Jurkat, Clone E6-1 (cell line): ENCODE results near the gene PPDPF.
"Not testable (repeated sequence)": the region's sequence is repeated elsewhere in the genome, so short reads cannot be mapped to it uniquely, and the experiment has no call there.

Source experiments
- DNase-seq: peaks from one replicate; pipeline ENCODE4 v3.0.0-alpha.2; 2011; ENCODE audit warnings: low read depth, low spot score
- H3K4me3 ChIP-seq: 2 replicates; pipeline ENCODE4 v1.5.1; 2011; ENCODE audit warnings: mild to moderate bottlenecking, low read length, control low read depth, moderate library complexity

The PPDPF gene

DNA sequence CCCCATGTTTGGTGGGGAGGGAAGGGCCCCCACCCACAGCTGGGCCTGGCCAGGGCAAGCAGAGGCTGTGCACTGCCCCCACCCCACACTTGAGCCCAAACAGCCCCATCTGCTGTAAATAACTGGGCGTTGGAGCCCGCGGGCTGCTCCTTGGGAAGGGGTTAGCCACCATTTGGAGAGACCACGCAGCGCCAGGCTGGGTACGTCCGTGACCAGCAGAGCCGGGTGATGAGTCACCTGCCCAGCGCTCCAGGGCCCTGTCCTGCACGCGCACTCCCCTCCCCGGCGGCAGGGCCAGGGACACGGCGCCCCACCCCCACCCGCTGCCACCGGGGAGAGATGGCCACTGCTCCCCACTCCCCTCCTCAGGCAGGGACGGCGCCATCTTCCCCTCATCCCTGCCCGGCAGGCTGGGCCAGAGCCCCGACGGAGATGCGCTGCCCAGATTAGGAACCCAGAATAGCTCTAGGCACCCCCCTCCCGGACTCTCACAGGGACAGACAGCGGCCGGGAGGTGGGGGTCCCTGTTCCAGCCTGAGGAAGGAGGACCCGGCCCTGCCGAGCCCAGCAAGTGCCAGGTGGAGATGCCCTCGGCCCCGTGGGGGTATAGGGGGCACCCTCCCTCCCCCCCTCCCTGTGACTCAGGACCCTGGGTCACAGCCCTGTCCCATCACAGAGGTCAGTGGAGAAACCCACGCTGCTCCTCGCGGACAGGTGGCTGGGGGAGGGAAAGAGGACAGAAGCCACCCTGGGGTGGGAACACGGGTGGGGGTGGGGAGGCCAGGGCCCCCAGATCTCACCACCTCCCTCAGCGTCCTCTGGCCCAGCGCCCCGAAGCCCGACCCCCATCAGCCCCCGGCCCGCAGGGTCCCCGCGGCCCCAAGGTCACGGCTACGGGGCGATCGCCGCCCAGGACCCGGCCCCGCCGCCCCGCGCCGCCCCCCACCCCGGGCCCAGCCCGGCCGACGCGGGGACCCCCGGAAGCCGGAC lies 22.3 kb upstream of the PPDPF start:
- H3K4me3 ChIP-seq: no peak overlapping the region
- DNase-seq: no peak

DNA sequence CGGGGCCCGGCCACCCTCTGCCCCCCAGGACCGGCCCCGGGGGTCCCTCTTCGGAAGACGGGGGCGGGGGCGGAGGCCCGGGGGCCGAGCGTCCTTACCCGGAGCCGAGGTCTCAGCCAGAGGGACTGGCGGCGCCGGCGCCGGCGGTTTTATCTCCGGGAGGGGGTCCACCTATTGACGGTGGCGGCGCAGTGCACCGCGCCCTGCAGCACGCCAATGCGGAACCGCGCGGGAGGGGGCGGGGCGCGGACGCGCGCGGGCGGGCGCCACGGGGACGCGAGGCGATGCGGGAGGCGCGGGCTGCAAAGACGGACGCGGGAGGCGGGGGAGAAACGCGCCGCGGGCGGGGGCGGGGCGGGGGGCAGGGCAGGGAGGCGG lies 21.6 kb upstream of the PPDPF start, which contains the start of gene EEF1A2:
Gene EEF1A2 (minus strand): TSS at position 124 of the 378 bp plus-strand sequence. CDS start 1,320 bp downstream, outside the sequence.
- H3K4me3 ChIP-seq: peak within 1 kb of the TSS; percentile 28
- DNase-seq: no peak

DNA sequence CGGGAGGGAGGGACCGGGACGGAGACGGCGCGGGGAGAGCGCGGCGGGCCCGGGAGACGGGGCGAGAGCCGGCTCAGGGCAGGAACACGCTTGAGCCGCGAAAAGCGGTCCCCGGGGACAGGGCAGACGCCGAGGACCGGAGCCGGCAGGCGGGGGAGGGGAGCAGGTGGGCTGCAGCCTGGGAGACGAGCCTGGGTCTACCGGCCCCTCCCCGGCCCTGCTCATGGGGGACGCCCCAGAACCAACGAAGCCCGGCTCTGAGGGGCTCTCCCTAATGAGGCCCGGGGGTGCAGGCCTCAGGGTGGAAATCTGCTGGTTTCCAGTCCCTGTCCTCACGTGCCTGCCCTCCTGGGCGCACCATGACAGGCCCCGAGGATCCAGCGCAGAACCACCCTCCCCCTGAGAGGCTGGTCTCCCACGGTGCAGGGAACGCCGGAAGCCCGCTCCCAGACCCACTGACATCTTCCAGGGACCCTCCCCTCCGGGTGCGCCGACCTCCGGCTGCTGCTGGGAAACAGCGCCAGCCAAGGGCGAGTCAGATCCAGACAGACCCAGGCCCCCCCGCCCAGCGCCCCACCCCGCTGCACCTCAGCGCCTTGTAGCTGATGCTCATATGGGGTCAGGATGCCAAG lies 21.1 kb upstream of the PPDPF start:
- peak overlapping the region; percentile 28 for H3K4me3 ChIP-seq
- no peak for DNase-seq

DNA sequence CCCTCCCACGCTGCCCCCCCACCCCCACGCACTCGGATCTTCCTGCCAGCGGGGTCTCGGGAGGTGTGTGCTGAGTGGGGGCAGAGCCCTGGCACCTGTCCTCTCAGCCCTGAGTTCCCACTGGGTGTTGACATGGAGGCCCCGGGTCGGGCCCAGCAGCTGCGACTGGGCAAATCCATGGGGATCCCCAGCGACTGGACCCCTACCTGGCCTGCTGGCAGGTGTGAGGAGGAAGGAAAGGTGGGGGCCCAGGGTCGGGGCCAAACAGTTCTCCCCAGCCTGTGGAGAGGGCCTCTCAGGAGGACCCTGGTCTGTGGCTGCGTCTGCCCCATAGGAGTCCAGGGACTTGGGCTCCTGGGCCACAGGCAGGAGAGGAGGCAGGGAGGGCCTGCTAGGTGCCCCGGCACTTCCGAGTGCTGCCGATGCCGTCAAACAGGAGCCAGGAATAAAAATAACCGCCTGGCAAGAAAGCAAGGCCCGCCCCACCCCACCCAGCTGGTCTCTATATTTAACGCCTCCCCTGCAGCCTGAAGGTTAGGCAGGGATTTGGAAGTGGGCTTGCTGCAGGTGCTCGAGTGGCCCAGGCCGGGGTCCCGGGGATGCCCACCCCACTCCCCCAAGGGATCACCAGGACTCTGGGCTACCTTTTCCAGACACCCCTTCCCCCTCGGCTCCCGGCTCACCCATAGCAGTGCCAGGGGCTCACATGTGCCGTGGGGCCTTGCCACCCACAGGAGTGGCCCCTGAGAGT lies 20.2 kb upstream of the PPDPF start:
- H3K4me3 ChIP-seq: no peak overlapping the region
- DNase-seq: no peak

DNA sequence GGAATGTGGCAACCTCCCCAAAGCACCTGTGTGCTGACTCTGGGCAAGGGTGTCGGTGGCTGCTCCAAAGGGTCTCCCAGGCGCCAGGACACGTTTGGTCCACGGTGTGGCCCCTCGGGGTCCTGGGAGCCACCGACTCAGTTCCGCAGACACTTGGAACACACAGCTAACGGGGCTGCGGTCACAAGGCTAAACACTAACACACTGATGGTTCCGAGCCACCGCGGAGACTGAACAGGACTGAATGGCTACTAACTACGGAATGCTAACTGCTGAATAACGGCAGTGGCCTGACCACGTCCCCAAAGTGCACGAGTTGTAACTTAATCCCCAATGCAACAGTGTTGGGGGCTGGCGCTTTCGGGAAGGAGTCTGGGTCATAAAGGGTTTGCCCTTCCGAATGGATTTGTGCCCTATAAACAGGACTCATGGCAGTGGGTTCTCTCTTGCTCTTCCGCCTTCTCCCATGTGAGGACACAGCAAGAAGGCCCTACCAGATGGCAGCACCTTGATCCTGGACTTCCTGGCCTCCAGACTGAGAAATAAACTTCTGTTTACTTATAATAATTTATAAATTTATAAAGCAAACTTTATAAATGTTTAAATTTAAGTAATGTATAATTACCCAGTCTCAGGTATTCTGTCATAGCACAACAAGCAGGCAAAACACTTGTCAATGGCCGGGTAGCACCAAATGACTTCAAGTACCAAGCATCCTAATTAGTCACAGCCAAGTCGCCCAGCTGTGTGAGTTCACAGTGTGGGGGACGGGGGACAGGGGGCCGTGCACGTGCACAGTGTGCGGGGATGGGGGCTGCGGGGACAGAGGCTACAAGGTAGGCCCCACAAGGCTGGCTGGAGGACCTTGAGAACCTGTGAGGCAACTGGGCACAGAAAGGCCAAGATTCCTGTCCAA lies 19.4 kb upstream of the PPDPF start:
- H3K4me3 ChIP-seq: no peak overlapping the region
- no peak for DNase-seq

DNA sequence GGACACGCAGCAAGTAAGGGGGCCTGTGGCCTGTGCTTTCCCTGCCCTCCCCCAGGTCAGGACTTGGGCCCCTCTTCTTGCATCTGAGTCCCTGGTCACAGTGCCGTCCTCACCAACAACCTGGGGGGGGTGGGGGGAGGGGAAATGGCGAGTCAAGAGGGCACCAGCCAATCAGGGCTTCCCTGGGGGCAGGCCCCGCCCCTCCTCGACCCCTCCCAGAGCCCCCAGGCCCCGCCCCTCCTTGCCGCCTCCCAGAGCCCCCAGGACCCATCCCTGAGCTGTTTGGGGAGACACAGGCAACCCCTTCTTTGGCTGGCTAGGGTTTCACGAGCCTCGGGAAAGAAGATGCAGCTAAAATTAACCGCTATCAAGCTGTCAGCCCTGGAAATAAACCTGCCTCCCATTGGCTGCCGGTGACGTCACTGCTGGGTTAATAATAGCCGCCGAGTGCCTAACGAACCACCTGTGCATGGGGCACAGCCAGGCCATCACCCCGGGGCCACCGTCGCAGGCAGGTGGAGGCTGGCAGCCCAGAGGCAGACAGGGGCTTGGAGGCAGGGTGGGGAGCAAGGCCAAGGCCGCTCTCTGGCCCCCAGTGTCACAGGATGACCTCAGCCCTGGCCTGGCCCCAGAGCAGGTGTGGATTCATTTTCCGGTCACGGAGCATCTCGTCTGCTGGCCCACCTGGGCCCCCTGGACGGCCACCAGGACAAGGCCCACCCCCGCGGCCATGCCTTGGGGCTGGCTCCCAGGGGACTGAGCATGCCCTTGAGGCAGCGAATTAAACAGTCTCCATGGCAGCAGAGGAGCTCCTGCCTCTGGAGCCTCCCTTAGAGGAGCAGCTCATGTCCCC lies 18.5 kb upstream of the PPDPF start:
- DNase-seq: no peak
- H3K4me3 ChIP-seq: no peak overlapping the region

DNA sequence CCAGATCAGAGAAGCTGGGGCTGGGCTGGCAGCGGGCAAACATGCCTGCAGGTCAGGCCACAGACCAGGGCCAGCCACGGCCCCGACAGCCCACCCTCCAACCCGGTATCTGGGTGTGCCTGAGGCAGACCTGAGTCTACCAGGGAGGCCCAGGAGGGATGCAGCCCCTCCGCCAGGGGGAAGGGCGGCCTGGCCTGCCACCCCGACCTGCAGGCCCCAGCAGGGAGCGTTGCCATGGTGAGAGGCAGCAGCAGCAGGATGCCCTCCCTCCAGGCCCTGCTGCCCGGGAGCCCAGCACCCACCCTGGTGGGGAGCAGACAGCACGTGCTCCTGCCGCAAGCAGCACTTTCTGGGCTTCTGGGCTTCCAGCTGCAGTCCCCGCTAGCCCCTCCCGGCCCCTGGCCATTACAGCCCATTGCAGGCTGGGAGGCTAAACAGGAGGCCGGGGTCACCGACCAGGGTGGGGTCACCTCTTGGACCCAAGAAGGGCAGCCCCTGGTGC lies 17.8 kb upstream of the PPDPF start:
- no peak overlapping the region for H3K4me3 ChIP-seq
- no peak for DNase-seq

DNA sequence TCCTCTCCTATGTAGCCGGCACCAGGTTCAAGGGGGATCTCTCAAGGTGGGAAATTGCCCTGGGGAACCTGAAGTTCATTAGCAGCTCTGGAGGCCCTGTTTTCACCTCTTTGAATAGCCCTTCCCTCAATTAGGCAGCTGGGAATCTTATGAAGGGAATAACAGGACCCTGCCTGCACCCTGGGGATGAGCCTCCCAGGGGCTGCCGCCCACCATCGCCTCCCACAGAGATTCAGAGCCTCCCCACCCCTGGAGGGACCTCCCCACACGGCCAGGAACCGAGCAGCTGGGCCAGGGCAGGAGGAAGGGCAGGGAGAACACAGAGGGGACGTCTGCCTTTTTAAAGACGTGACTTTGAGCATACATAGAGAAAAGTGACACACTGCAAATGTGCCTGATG lies 17.0 kb upstream of the PPDPF start:
- DNase-seq: no peak
- H3K4me3 ChIP-seq: no peak overlapping the region

DNA sequence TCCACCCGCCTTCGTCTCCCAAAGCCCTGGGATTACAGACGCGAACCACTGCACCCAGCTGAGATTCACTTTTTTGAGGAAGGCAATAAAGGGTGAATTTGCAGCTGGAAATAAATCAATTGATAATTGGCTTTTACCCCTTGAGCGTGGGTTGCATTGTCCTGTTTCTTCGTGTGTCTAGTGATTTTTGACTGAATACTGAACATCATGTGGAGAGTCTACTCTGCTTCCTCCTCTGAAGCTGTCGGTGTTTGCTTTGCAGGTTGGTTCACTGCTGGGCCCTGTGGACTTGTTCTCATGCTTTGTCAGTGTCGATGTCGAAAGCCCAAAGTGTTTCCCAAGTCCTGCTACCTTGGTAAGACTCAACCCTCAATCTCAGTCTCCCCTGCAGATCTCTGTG lies 15.9 kb upstream of the PPDPF start:
- DNase-seq: no peak
- H3K4me3 ChIP-seq: no peak overlapping the region

DNA sequence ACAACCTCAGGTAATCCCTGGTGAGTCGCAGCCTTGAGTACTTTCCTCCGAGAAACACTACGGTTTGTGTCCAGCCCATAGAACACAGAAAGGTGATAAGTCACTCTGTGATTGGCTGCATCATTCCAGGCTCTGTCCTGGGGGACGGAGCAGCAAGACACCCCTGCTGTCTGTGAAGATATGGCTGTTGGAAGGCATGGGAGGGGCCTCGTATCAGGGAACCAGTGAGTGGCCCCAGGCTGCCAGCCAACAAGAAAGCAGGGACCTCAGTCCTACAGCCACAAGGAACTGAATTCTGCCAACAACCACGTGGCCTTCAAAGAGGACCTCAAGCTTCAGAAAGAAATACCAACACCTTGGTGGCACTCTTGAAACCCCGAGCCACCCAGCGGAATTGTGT lies 15.3 kb upstream of the PPDPF start:
- no peak overlapping the region for H3K4me3 ChIP-seq
- DNase-seq: no peak

DNA sequence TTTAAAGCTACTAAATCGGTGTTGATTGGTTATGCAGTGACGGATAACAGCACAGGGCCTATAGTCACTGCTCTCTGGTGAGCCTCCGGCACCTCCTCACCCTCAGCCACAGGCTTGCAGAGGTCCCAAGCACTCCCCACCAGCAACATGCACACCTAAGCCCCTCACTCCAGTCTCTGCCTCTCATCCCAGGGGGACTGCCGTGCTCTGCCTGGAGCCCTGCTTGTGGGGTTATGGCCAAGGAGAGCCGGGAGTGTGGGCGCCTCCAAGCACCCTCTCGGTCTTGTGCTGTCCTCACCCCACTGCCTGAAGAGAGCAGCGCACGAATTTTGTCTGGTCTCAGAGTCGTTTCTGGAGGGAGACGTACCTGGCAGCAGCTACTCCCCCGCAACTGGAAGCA lies 14.8 kb upstream of the PPDPF start:
- no peak for DNase-seq
- no peak overlapping the region for H3K4me3 ChIP-seq

DNA sequence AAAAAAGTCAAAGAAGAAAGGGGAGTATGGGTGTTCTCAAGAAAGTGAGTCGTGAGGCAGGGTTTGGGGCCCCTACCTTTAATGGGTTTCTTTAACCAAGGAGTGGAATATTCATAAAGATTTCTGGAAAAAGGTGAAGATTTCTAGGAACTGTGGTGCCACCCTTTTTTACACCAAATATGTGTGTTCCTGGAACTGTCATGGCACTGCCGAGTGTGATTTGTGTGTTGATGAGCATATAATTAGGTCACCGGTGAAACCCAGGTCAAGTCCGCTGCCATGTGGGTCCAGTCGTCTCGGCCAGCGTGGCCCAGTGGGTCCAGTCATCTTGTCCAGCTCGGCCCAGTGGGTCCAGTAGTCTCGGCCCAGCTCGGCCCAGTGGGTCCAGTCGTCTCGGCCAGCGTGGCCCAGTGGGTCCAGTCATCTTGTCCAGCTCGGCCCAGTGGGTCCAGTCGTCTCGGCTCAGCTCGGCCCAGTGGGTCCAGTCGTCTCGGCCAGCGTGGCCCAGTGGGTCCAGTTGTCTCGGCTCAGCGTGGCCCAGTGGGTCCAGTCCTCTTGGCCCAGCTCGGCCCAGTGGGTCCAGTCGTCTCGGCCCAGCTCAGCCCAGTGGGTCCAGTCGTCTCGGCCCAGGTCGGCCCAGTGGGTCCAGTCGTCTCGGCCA lies 13.4 kb upstream of the PPDPF start:
- H3K4me3 ChIP-seq: no peak overlapping the region
- DNase-seq: no peak

DNA sequence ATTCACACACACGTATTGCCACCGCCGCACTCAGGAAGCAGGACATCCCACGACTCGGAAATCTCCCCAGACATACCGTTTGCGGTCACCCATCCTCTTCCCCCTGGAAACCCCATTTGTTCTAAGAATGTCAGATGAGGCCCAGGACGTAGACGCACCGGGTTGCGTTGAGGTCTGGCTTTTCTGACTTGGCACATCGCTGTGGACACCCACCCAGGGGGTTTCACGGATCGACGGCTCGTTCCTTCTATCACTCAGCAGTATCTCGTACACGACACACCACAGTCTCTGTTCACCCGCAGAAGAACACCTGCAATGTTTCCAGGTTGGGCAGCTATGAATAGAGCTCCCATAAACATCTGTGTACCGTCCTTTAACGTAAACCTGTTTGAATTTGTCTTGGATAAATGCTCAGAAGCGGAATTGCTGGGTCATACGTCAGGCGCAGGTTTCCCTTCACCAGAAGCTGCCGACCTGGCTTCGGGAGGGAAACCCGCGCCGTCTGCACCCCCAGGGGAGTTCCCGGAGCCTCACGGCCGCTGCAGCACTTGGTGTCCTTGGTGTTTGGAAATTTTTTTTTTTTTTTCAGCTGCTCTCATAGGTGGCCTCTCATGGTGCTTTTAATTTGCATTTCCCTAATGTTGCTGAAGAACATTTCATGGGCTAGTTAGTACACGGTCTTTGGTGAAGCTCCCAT lies 12.3 kb upstream of the PPDPF start:
- no peak for DNase-seq

DNA sequence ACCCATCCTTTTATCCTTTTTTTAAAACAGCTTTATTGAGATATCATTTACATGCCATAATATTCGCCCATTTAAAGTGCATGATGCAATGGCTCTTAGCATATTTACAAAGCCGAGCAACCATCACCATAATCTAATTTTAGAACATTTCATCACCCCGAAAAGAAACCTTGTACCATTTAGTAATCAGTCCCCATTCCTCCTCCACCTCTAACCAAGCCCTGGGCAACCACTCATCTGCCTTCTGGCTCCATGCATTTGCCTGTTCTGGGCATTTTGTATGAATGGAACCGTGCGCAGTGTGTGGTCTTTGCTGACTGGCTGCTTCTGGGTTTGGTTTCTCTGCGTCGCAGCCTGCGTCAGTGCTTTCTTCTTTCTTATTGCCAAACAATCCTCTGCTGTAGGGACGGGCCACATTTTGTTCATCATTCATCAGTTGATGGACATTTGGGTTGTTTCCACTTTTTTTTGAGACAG lies 11.4 kb upstream of the PPDPF start:
- no peak overlapping the region for H3K4me3 ChIP-seq
- no peak for DNase-seq

More for the DNA sequence above, 12.3 kb upstream of the PPDPF start:
- no peak overlapping the region for H3K4me3 ChIP-seq

DNA sequence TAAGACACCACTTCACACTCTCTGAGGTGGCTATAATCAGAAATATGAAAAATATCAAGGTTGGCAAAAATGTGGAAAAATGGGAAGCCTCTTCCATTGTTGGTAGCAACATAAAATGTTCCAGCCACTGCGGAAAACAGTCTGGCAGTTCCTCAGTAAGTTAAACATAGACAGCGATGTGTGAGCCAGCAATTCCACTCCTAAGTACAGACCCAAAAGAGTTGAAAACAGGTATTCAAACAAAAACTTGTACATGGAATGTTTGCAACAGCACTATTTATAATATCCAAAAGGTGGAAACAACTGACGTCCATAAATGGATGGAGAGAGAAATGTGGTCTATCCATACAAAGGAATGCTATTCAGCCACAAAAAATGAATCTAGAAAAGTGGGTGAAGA lies 7.4 kb upstream of the PPDPF start:
- H3K4me3 ChIP-seq: no peak overlapping the region
- DNase-seq: no peak

DNA sequence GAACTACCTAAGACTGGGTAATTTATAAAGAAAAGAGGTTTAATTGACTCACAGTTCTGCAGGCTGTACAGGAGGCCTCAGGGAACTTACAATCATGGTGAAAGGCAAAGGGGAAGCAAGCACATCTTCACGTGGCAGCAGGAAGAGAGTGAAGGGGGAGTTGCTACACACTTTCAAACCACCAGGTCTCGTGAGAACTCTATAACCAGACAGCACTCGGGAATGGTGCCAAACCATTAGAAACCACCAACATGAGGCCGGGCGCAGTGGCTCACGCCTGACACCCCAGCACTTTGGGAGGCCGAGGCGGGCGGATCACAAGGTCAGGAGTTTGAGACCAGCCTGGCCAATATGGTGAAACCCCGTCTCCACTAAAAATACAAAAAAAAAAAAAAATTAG lies 6.0 kb upstream of the PPDPF start:
- DNase-seq, H3K4me3 ChIP-seq: not testable (repeated sequence)
